EL (cell line): ENCODE data around the gene CCDC7.
"Not testable (repeated sequence)": the region's sequence is repeated elsewhere in the genome, so short reads cannot be mapped to it uniquely, and the experiment has no call there.

Experiments
- DNase-seq: peaks from one replicate; pipeline ENCODE4 v3.0.0-alpha.2; 2016

The CCDC7 gene

GRCh38 chr10:32890444-32890843 is 444.5 kb downstream of the CCDC7 start:
- DNase-seq: no peak

- no peak for DNase-seq
Measured at GRCh38 chr10:32891261-32891660, 445.3 kb downstream of the CCDC7 start.

- DNase-seq: peak; percentile 27
Measured at GRCh38 chr10:32893434-32893833, 447.5 kb downstream of the CCDC7 start.

- no peak for DNase-seq
Measured at GRCh38 chr10:32893916-32894664, 448.1 kb downstream of the CCDC7 start.

- DNase-seq: not testable (repeated sequence)
Measured at GRCh38 chr10:32895200-32895968, 449.4 kb downstream of the CCDC7 start.

- DNase-seq: no peak
Measured at GRCh38 chr10:32901815-32902214, 455.9 kb downstream of the CCDC7 start.

- no peak for DNase-seq
Measured at GRCh38 chr10:32905466-32905865, 459.5 kb downstream of the CCDC7 start.

GRCh38 chr10:32906595-32906994 is 460.7 kb downstream of the CCDC7 start:
- DNase-seq: no peak

GRCh38 chr10:32909456-32909855 is 463.5 kb downstream of the CCDC7 start:
- DNase-seq: no peak

GRCh38 chr10:32909970-32910369 is 464.0 kb downstream of the CCDC7 start:
- DNase-seq: not testable (repeated sequence)

- no peak for DNase-seq
Measured at GRCh38 chr10:32911285-32912016, 465.5 kb downstream of the CCDC7 start.

- not testable (repeated sequence) for DNase-seq
Measured at GRCh38 chr10:32917817-32918216, 471.9 kb downstream of the CCDC7 start.

- no peak for DNase-seq
Measured at GRCh38 chr10:32922170-32922569, 476.2 kb downstream of the CCDC7 start.

- no peak for DNase-seq
Measured at GRCh38 chr10:32923134-32923533, 477.2 kb downstream of the CCDC7 start.

- DNase-seq: no peak
Measured at GRCh38 chr10:32923849-32924248, 477.9 kb downstream of the CCDC7 start.
